Adipocyte (in vitro differentiated cells): ENCODE results near the gene MARCHF9.

ENCODE experiments used
- DNase-seq: peaks from one replicate; pipeline ENCODE4 v3.0.0-alpha.2; 2015; ENCODE audit warnings: low read depth
- H3K27me3 ChIP-seq: replicated peaks from 2 replicates; pipeline ENCODE4 v1.7.0; 2013; ENCODE audit warnings: mild to moderate bottlenecking, low read length, moderate library complexity; ENCODE audit not compliant: control insufficient read depth, insufficient read depth
- H3K36me3 ChIP-seq: 2 replicates; pipeline ENCODE4 v1.7.0; 2013; ENCODE audit warnings: low read length, mild to moderate bottlenecking, moderate library complexity; ENCODE audit not compliant: control insufficient read depth, insufficient read depth, severe bottlenecking
- H3K4me1 ChIP-seq: 2 replicates; pipeline ENCODE4 v1.7.0; 2013; ENCODE audit warnings: mild to moderate bottlenecking, low read length, moderate library complexity; ENCODE audit not compliant: control insufficient read depth, insufficient read depth
- H3K4me3 ChIP-seq: 2 replicates; pipeline ENCODE4 v1.7.0; 2013; ENCODE audit warnings: mild to moderate bottlenecking, low read length, moderate library complexity
- H3K9ac ChIP-seq: 2 replicates; pipeline ENCODE4 v1.7.0; 2013; ENCODE audit warnings: mild to moderate bottlenecking, low read length, moderate library complexity
- H3K9me3 ChIP-seq: 2 replicates; pipeline ENCODE4 v1.7.0; 2013; ENCODE audit warnings: mild to moderate bottlenecking, low read length, moderate library complexity; ENCODE audit not compliant: control insufficient read depth

MARCHF9 gene

DNA sequence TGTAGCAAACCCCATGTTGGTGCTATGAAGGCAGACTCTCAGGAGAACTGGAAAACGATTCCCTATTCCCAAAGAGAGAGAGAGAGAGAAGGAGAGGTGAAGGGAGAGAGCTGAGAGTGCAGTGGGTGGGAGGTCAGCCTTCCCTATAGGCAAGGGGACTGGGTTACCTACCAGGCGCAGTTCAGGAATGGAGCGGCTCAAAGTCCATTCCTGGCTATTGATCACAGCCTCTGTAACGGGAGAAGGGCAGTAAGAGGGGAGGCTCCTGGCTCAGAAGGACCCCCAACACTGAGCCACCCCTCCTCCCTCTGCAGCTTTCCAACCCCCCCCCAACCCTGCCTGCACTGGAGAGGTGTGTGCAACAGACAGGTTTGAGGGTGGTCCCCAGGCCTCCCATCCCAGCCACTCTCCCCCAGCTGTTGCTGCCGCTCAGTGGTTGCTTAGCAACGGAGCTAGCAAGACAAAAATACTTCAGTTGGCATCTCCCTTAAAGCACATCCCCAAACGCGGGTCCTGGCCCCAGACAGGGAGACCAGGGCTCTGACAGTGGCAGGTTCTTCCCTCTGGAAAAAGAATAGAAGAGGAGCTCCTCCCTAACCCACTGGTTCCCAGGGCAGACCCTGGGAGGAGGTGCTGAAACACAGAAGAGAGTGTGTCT, 19.6 kb upstream of the MARCHF9 start:
- H3K9me3 ChIP-seq, result no peaks in the 10 kb centered on the region
- peaks cover 66% of the 10 kb centered on the region for H3K27me3 ChIP-seq
- H3K4me1 ChIP-seq, result no peaks in the 10 kb centered on the region
- DNase-seq, result no peak
- H3K9ac ChIP-seq, result no peak overlapping the region
- H3K4me3 ChIP-seq, result no peak overlapping the region
- no peaks in the 10 kb centered on the region for H3K36me3 ChIP-seq

DNA sequence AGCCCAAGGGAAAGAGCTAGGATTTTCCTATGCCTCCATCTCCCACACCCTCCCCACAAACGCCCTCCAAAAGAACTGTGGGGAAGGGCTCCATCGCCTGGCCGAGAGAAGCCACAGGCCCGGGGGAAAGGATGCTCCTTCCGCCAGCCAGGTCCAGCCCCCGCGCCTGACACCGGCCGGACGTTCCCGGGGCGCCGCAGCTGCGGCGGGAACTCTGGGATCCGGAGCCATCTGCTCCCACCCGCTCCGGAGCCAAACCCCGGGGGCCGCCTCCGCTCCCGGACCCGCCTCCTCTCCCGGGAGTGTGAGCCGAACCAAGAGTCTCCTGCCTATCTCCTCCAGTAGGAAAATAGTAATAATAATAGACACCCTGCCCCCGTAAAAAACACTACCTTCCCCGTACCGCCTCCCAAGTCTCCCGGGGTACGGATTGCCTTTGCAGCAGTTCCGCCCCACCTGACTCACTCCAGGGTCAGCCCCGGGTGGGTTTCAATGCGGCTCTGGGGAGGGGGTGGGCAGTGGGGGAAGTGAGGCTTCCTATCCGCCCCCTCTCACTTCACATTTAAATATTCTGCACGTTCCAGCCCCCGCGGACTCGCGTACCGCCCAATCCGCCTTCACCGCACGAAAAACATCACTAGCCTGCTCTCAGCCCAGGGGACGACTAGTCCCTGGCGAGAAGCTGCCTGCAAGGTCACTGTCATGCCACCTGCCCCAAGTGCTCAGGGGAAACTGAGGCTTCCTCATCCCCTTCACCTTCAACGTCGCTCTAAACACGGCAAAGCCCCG, 18.8 kb upstream of the MARCHF9 start:
- H3K4me1 ChIP-seq, result no peaks in the 10 kb centered on the region
- peaks cover 66% of the 10 kb centered on the region for H3K27me3 ChIP-seq
- peak; percentile 62 for DNase-seq
- H3K36me3 ChIP-seq, result no peaks in the 10 kb centered on the region
- H3K4me3 ChIP-seq, result no peak overlapping the region
- H3K9ac ChIP-seq, result no peak overlapping the region
- H3K9me3 ChIP-seq, result no peaks in the 10 kb centered on the region

DNA sequence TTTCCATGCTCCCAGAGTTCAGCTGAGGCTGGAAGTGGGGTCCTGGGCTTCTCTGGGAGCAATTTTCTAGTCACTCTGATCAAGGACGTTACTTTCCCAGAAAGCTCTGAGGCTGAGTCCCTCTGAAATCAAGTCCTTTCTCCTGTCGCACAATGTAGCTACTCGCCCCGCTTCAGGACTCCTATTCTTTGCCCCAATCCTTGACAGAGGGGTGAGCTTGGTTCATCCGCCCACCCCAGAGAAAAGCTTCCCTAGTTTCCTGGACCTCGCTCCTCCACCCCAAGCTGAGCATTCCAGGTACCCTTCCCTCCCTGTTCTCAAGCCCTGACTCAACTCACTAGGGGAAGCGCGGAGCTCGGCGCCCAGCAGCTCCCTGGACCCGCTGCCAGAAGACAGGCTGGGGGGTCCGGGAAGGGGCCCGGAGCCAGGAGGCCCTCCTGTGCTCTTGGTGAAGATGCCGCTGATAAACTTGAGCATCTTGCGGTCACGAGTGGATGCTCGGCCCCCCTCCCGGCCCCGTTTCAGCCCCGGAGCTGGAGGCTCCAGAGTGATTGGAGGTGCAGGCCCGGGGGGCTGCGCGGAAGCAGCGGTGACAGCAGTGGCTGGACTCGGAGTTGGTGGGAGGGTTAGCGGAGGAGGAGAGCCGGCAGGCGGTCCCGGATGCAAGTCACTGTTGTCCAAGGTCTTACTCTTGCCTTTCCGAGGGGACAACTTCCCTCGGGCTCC, 18.0 kb upstream of the MARCHF9 start:
- Histone ChIP-seq H3K36me3 (no peaks in the 10 kb centered on the region), H3K9ac (no peak overlapping the region), H3K4me1 (no peaks in the 10 kb centered on the region), H3K4me3 (no peak overlapping the region), H3K9me3 (no peaks in the 10 kb centered on the region), H3K27me3 (peaks cover 65% of the 10 kb centered on the region)
- DNase-seq, result no peak

DNA sequence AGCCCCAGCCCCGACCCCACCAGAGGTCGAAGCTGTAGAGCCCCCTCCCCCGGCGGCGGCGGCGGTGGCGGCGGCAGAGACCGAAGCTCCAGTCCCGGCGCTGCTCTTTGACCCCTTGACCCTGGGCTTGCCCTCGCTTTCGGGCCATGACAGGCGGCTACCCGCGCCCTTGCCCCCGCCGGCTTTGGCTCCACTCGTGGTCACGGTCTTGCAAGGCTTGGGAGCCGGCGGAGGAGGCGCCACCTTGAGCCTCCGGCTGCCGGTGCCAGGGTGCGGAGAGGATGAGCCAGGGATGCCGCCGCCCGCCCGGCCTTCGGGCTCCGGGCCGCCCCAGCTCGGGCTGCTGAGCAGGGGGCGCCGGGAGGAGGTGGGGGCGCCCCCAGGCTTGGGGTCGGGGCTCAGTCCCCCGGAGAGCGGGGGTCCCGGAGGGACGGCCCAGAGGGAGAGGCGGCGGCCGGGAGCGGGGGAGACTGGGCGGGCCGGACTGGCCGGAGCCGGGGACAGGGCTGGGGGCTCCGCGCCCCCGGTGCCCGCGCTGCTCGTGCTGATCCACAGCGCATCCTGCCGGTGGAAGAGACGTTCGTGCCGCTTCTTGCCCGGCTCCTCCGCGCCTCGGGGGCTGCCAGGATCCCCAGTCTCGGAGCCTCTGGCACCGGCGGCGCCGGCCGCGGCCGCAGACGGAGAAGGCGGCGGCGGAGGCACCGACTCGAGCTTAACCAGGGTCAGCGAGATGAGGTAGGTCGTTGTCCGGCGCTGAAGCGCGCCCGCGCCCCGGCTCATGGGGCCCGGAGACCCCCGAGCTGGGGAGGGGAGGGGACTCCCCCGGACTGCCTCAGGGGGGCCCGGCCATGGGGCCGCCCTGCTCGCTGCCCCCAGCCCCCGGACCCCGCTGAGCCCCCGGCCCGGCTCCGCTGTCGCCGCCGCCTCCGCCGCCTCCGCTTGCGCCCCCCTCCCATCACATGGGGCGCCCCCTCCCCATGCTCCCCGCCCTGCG, 17.1 kb upstream of the MARCHF9 start:
- Histone ChIP-seq H3K9me3 (no peaks in the 10 kb centered on the region), H3K27me3 (peaks cover 61% of the 10 kb centered on the region), H3K9ac (no peak overlapping the region), H3K36me3 (no peaks in the 10 kb centered on the region), H3K4me3 (no peak overlapping the region), H3K4me1 (no peaks in the 10 kb centered on the region)
- DNase-seq, result peak; percentile 72

DNA sequence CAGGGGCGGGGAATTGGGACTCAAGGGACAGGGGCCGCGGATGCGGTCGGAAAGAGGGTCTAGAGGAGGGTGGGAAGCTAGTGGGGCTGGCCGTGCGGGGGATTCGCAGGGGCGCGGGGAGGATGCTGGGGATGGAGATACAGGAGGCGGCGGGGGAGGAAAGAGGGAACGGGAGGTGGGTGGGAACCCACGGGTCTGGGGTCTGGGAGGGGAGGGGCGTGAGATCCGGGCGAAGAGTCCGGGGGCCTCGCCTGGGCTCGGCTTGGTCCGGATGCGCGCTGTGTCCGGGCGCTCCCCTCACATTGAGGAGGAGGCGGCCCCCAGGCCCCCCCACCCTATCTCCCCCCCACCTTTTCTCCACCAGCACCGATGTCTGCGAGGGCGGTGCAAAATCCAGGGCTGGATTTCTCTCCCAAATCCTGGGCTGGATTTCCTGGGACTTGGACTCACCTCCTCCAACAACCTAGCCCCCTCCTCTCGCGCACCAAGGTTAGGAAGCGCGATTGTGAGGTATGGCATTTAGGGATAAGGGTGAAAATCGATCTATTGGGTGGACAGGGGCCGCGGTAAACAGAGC, 16.2 kb upstream of the MARCHF9 start, which contains the start of gene AGAP2:
TSS of gene AGAP2 (minus strand) at position 82 of the 577 bp plus-strand sequence. CDS start 496 bp downstream, outside the sequence.
- Histone ChIP-seq H3K9me3 (no peaks in the 10 kb centered on the region), H3K36me3 (no peaks in the 10 kb centered on the region), H3K4me3 (no peak within 1 kb of the TSS), H3K9ac (no peak within 1 kb of the TSS), H3K27me3 (peaks cover 61% of the 10 kb centered on the region), H3K4me1 (peaks cover 1% of the 10 kb centered on the region)
- no peak for DNase-seq

DNA sequence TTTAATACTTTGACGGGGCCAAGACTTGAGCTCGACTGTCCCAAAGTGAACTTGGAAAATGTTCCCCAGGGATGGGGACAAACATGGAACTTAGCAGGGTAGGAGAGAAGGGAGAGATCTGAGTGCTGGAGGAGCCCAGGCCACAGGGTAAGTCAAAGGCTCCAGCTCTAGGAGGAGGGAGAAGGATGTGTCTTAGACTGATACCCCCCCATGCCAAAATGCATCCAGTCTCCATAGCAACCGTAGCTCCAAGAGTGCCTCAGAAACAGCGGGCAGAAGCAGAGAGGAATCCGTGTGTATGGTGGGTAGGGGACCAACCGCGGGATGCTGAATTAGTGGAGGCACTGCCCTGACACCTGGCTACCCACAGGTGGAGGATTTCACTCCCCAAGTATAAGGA, 15.5 kb upstream of the MARCHF9 start:
- Histone ChIP-seq H3K27me3 (peaks cover 55% of the 10 kb centered on the region), H3K4me1 (peaks cover 6% of the 10 kb centered on the region), H3K4me3 (no peak overlapping the region), H3K9me3 (no peaks in the 10 kb centered on the region), H3K9ac (no peak overlapping the region), H3K36me3 (no peaks in the 10 kb centered on the region)
- no peak for DNase-seq

DNA sequence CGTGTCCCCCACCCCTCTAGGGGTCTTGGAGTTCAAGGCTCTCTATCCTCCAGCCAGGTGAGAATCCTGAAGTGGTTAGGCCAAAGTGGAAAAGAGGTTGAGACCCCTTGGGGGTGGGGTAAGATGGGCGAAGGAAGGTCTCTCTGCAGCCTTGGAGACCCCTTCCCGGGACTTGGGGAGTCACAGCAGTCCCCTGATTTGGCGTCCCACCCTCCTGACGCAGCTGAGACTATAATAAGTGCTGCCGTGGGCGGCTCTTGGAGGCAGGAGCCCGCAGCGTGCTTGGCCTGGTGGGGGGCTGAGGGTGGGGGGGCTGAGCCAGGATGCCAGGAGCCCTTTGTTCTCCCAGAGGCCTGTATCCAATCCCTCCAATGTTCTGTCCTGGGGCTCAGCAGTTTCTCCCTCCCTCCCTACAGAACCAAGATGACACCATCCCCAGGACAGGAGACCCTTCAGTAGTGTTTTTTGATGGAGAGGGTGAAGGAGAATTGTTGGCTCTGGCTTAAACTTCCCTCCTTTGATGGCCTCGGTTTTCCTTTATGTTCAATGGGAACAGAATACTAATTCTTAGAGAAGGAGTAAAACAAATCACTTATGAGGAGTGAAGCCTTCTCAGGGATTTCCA, 14.9 kb upstream of the MARCHF9 start:
- Histone ChIP-seq H3K4me1 (peaks cover 6% of the 10 kb centered on the region), H3K4me3 (no peak overlapping the region)

DNA sequence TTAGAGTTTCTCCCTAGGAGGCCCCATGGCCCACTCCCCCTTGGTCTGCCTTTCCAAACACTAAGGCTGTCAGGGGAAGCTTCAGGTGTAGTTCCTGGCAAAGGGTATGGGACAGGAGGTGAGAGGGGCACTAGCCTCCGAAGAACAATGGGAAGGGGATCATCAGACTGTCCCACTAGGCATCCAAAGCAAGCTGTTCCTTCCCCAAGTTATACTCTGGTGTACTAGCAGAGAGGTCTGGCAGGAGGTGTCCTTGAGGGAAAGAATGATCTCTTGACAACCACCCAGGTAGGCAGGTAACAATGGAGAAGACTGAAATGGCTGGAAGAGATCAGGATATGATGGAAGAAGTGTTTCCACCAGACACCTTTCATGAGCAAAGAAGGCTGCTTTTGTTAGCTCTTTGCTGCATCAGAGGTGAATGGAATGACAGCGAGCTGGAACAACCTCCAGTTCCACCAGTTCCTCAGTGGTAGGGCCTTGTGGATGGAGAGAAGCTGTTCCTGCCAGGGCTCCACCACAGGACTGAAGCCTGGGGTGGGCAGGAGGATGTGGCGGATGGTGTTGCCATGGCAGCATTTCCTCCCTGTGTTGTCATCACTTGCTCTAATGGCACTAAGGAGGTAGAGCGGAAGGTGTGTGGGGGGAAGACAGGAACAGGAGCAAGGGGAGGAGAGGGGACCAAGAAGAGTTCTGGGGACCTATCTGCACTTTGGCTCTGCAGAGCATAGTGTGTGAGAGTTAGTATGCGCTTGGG, 14.1 kb upstream of the MARCHF9 start:
- Histone ChIP-seq H3K27me3 (peaks cover 43% of the 10 kb centered on the region), H3K4me1 (peaks cover 10% of the 10 kb centered on the region), H3K4me3 (no peak overlapping the region), H3K9ac (no peak overlapping the region), H3K36me3 (no peaks in the 10 kb centered on the region), H3K9me3 (no peaks in the 10 kb centered on the region)
- no peak for DNase-seq

More for the DNA sequence above, 14.9 kb upstream of the MARCHF9 start:
- H3K9me3 ChIP-seq, result no peaks in the 10 kb centered on the region
- H3K27me3 ChIP-seq, result peaks cover 50% of the 10 kb centered on the region
- DNase-seq, result no peak
- H3K9ac ChIP-seq, result no peak overlapping the region
- H3K36me3 ChIP-seq, result no peaks in the 10 kb centered on the region

DNA sequence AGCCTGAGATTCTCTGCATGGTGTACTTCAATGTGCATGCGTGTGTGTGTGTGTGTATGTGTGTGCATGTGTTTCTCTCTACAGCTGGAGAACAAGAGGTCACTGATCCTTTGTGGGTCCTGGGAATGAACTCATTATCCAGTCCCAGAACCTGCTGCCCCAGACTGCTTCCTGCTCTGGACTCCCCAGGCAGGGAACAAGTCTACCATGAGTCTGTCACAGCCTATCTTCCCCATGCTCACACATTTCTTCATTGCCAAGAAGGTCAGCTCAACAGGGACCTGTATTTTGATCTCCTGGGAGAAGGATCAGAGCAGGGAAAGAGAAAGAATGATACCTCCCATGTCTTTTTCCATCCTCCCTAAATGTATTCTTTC, 13.5 kb upstream of the MARCHF9 start:
- peaks cover 15% of the 10 kb centered on the region for H3K4me1 ChIP-seq
- no peak overlapping the region for H3K9ac ChIP-seq
- H3K36me3 ChIP-seq, result peaks cover 4% of the 10 kb centered on the region
- no peaks in the 10 kb centered on the region for H3K9me3 ChIP-seq
- H3K4me3 ChIP-seq, result no peak overlapping the region
- no peak for DNase-seq
- peaks cover 37% of the 10 kb centered on the region for H3K27me3 ChIP-seq
